Adrenal gland (tissue), 5 donors: ENCODE measurements around the gene SDCCAG8.

Experiments used
- POLR2A ChIP-seq, 2 donors: fragments of 450-650 bp; IDR thresholded peaks; one replicate each; pipeline ENCODE4 v1.6.1; 2017; ENCODE audit warnings: antibody characterized with exemption in 2 of 2, mild to moderate bottlenecking in 2 of 2, moderate library complexity in 1 of 2
- TF ChIP-seq, protein P1 (sequence below), 6 experiments: fragments of 450-650 bp in 4 of 6; fragments of 200-600 bp in 2 of 6; sonication (generic) in 1 of 6; IDR thresholded peaks; 1 replicate in 5 of 6; 2 replicates in 1 of 6; pipeline versions ENCODE4 v1.5.1 to v1.8.0; 2016 to 2021; ENCODE audit warnings: antibody characterized with exemption in 6 of 6, mild to moderate bottlenecking in 2 of 6, moderate library complexity in 1 of 6
- donor health status: DM: no; HTN: no; CAD: no.

DNA sequence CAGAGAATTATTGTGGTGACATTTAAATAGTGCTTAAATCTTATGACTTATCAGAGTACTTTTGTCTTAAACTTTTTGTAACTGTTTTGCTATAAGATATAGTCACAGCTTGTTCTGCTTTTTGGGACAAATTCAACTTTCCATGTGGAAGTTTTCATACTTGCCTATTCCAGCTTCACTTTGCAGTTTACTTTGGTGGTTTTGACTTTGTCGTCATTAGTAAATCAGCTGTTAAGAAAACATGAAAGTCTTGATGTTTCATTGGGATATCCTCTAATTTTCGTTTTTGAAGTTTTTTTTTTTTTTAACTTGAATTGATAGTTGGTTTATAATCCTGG is 31.3 kb downstream of the SDCCAG8 start:
- TF ChIP-seq, protein P1, sequence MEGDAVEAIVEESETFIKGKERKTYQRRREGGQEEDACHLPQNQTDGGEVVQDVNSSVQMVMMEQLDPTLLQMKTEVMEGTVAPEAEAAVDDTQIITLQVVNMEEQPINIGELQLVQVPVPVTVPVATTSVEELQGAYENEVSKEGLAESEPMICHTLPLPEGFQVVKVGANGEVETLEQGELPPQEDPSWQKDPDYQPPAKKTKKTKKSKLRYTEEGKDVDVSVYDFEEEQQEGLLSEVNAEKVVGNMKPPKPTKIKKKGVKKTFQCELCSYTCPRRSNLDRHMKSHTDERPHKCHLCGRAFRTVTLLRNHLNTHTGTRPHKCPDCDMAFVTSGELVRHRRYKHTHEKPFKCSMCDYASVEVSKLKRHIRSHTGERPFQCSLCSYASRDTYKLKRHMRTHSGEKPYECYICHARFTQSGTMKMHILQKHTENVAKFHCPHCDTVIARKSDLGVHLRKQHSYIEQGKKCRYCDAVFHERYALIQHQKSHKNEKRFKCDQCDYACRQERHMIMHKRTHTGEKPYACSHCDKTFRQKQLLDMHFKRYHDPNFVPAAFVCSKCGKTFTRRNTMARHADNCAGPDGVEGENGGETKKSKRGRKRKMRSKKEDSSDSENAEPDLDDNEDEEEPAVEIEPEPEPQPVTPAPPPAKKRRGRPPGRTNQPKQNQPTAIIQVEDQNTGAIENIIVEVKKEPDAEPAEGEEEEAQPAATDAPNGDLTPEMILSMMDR (IDR thresholded peaks at IDR 0.05), result no peak
- no peak for TF ChIP-seq POLR2A (IDR thresholded peaks at IDR 0.05)
